HG02943 (cell line): Measurements from ENCODE around the gene NBDY.
A peak's percentile ranks its signal among the peaks of the same experiment; 100 is the strongest.
"Not testable (repeated sequence)": the region's sequence is repeated elsewhere in the genome, so short reads cannot be mapped to it uniquely, and the experiment has no call there.

Source experiments
- ATAC-seq: cut with Tn5 transposase; IDR thresholded peaks from one replicate; pipeline ENCODE4 v1.9.1; 2021; ENCODE audit warnings: mild to moderate bottlenecking, low read depth, moderate library complexity; ENCODE audit not compliant: unreplicated experiment

NBDY gene

GRCh38 chrX:56798866-56799758 is 70.1 kb downstream of the NBDY start:
- ATAC-seq: no peak

- ATAC-seq: no peak
These were observed 71.3 kb downstream of the NBDY start for GRCh38 chrX:56800307-56800706.

GRCh38 chrX:56800801-56801200 is 71.8 kb downstream of the NBDY start:
- peak; percentile 64 for ATAC-seq

GRCh38 chrX:56802428-56802827 is 73.4 kb downstream of the NBDY start:
- ATAC-seq: no peak

GRCh38 chrX:56802921-56803849 is 74.1 kb downstream of the NBDY start:
- peak; percentile 59 for ATAC-seq

- no peak for ATAC-seq
These were observed 75.0 kb downstream of the NBDY start for GRCh38 chrX:56803850-56804681.

GRCh38 chrX:56804867-56805266 is 75.8 kb downstream of the NBDY start:
- ATAC-seq: no peak

- ATAC-seq: no peak
These were observed 76.4 kb downstream of the NBDY start for GRCh38 chrX:56805399-56805798.

GRCh38 chrX:56806176-56806575 is 77.1 kb downstream of the NBDY start:
- not testable (repeated sequence) for ATAC-seq

GRCh38 chrX:56811599-56811998 is 82.6 kb downstream of the NBDY start:
- ATAC-seq: no peak

GRCh38 chrX:56812515-56813105 is 83.6 kb downstream of the NBDY start:
- ATAC-seq: peak; percentile 93

- peak; percentile 53 for ATAC-seq
These were observed 84.3 kb downstream of the NBDY start for GRCh38 chrX:56813318-56813837.

GRCh38 chrX:56817179-56817578 is 88.1 kb downstream of the NBDY start:
- ATAC-seq: no peak

- ATAC-seq: no peak
These were observed 97.0 kb downstream of the NBDY start for GRCh38 chrX:56826020-56826419.

GRCh38 chrX:56833626-56834025 is 104.6 kb downstream of the NBDY start:
- no peak for ATAC-seq

- no peak for ATAC-seq
These were observed 124.4 kb downstream of the NBDY start for GRCh38 chrX:56853436-56853835.

- ATAC-seq: no peak
These were observed 128.0 kb downstream of the NBDY start for GRCh38 chrX:56857042-56857441.

- no peak for ATAC-seq
These were observed 131.8 kb downstream of the NBDY start for GRCh38 chrX:56860888-56861287.
